ENCODE measurements around the gene ITGB5. TPM values are rescaled to one million over a fixed set of nuclear protein-coding genes. Genes with fewer than 3 reads are reported as not detected.

Gene ITGB5, protein sequence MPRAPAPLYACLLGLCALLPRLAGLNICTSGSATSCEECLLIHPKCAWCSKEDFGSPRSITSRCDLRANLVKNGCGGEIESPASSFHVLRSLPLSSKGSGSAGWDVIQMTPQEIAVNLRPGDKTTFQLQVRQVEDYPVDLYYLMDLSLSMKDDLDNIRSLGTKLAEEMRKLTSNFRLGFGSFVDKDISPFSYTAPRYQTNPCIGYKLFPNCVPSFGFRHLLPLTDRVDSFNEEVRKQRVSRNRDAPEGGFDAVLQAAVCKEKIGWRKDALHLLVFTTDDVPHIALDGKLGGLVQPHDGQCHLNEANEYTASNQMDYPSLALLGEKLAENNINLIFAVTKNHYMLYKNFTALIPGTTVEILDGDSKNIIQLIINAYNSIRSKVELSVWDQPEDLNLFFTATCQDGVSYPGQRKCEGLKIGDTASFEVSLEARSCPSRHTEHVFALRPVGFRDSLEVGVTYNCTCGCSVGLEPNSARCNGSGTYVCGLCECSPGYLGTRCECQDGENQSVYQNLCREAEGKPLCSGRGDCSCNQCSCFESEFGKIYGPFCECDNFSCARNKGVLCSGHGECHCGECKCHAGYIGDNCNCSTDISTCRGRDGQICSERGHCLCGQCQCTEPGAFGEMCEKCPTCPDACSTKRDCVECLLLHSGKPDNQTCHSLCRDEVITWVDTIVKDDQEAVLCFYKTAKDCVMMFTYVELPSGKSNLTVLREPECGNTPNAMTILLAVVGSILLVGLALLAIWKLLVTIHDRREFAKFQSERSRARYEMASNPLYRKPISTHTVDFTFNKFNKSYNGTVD
- total RNA-seq (100 to 1,000 TPM; 332 to 369 TPM), polyA plus RNA-seq (100 to 1,000 TPM; 101 to 251 TPM)
- long read RNA-seq, donor 1, full-length matches to known transcripts: 15 of 313 reads
- long read RNA-seq, donor 1, partial matches to known transcripts: 258 of 313 reads
- long read RNA-seq, donor 1, other reads (novel, unspliced or antisense): 40 of 313 reads
- long read RNA-seq, donor 2, full-length matches to known transcripts: 287 of 431 reads
- long read RNA-seq, donor 2, partial matches to known transcripts: 72 of 431 reads
- long read RNA-seq, donor 2, other reads (novel, unspliced or antisense): 72 of 431 reads

DNA sequence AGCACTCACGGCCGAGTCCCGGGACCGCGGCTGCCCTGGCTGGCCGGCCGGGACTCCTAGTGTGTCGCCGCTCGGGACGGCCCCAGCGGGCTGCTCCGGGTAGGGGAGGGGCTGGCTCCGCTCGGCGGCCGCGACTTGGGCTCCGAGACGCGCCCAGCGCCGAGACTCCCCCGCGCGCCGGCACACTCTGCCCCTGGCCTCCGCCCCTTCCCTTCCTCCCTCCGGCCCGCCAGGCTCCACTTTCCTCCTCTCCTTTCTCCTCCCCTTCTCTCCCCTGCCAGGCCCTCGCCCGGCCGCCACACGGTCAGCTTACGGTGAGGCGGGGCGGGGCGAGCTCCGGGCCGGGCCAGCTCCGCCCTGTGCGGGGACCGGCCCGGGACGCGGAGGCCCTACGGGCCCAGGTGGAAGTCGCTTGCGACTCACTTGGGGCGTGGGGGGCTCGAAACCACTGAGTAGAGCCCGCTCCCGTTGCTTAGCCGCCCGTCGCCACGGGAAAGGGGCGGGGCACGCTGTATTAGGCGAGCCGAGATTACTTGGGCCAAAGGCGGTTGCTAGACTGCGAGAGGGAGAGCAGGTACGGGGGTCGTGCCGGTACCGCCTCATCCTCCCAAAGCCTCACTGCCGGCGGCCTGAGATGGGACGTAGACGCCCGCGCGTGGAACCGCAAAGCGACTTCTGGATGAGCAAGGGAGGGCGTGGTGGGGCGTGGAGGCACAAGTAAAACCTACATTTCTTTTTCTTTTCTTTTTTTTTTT lies at the start of gene ITGB5:
Gene ITGB5 (minus strand): TSS at position 189 of the 755 bp plus-strand sequence. CDS start 365 bp downstream, outside the sequence.
- WGBS, 2 donors: 5 to 7% methylated on average over 52 to 78 of the region's 78 CpGs
- DNase-seq: peak; percentile 91 to 95
- H3K27me3 ChIP-seq (ENCODE audit: control insufficient read depth in 1 of 2, insufficient read depth in 2 of 2, low read length in 1 of 2): no peaks in the 10 kb centered on the region
- peak within 1 kb of the TSS; percentile 73 to 84 for H3K27ac ChIP-seq (ENCODE audit: low read depth in 1 of 2, low read length in 2 of 2)
- peak within 1 kb of the TSS; percentile 60 to 78 for H3K4me3 ChIP-seq (ENCODE audit: low read length in 2 of 2)
- intact Hi-C loops (cut with DNase I): loop anchor here (5.0 kb wide), 2 partner anchors 40 to 105 kb away; no protein-coding TSS in a partner anchor
- H3K36me3 ChIP-seq (ENCODE audit: control insufficient read depth in 1 of 2, insufficient read depth in 2 of 2, low read length in 1 of 2): no peaks in the 10 kb centered on the region
- H3K9me3 ChIP-seq (ENCODE audit: control insufficient read depth, low read length): no peaks in the 10 kb centered on the region
- ATAC-seq (ENCODE audit: low FRiP score): peak; percentile 88
- H3K4me1 ChIP-seq (ENCODE audit: control insufficient read depth in 1 of 2, insufficient read depth in 2 of 2, low read length in 2 of 2): peaks cover under 1 to 3% of the 10 kb centered on the region in 2 donors

DNA sequence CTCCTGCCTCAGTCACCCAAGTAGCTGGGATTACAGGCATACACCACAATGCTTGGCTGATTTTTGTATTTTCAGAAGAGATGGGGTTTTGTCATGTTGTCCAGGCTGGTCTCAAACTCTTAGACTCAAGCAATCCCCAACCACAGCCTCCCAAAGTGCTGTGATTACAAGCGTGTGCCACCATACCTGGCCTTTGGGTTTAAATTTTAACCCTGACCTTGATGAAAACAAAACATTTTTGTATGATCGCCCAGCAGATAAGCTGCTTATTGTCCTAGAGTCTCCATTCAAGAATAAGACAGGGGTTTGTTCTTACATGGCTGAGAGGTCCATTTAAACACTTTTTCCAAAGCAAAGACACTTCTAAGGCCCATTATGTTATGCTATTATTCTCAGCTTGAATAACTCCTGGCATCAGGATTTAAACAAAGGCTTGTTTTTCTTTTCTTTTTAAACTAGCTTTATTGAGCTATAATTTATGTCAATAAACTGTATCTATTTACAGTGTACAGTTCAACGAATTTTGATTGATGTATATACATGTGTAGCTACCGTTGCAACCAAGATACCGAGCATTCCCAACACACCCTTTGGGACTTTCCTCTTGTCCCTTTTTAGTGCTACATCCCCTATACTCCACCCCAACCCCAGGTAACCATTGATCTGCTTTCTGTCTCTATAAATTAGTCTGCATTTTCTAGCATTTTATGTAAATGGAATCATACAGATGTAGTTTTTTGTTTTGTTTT lies 48.8 kb upstream of the ITGB5 start:
- DNase-seq (no peak), ATAC-seq (ENCODE audit: low FRiP score) (no peak)
- Histone ChIP-seq H3K27ac (ENCODE audit: low read depth in 1 of 2, low read length in 2 of 2) (no peak overlapping the region), H3K36me3 (ENCODE audit: control insufficient read depth in 1 of 2, insufficient read depth in 2 of 2, low read length in 1 of 2) (no peaks in the 10 kb centered on the region), H3K27me3 (ENCODE audit: control insufficient read depth in 1 of 2, insufficient read depth in 2 of 2, low read length in 1 of 2) (no peaks in the 10 kb centered on the region), H3K9me3 (ENCODE audit: control insufficient read depth, low read length) (no peaks in the 10 kb centered on the region), H3K4me1 (ENCODE audit: control insufficient read depth in 1 of 2, insufficient read depth in 2 of 2, low read length in 2 of 2) (no peaks in the 10 kb centered on the region), H3K4me3 (ENCODE audit: low read length in 2 of 2) (no peak overlapping the region)
- 78 to 81% methylated on average over 5 of the region's 5 CpGs for WGBS, 2 donors
- intact Hi-C loops (cut with DNase I): loop anchor here in 1 of 2 donors (10.0 kb wide), 1 partner anchor 499 kb away; no protein-coding TSS in a partner anchor

DNA sequence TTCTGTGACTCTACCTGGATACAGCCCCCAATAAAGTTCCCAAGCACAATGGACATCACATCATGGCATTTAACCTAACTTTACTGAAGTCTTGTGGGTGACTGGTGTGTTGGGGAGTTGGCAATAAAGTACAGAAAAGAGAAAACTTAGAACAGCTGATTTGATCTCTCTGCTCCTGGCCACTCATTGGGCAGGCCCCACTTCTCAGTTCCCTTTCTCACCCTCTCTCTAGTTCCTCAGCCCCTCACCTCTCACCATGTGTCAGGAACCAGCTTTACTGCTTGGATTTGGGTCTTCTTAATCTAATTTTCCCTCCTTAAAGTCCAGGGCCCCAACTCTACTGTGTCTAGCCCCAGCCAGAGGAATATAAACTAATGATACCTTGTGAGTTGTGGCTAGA lies 48.1 kb upstream of the ITGB5 start:
- Histone ChIP-seq H3K27ac (ENCODE audit: low read depth in 1 of 2, low read length in 2 of 2) (no peak overlapping the region), H3K27me3 (ENCODE audit: control insufficient read depth in 1 of 2, insufficient read depth in 2 of 2, low read length in 1 of 2) (no peaks in the 10 kb centered on the region), H3K36me3 (ENCODE audit: control insufficient read depth in 1 of 2, insufficient read depth in 2 of 2, low read length in 1 of 2) (no peaks in the 10 kb centered on the region), H3K4me3 (ENCODE audit: low read length in 2 of 2) (no peak overlapping the region), H3K9me3 (ENCODE audit: control insufficient read depth, low read length) (no peaks in the 10 kb centered on the region), H3K4me1 (ENCODE audit: control insufficient read depth in 1 of 2, insufficient read depth in 2 of 2, low read length in 2 of 2) (no peaks in the 10 kb centered on the region)
- intact Hi-C loops (cut with DNase I): loop anchor here in 1 of 2 donors (10.0 kb wide), 1 partner anchor 500 kb away; no protein-coding TSS in a partner anchor
- ATAC-seq (ENCODE audit: low FRiP score) (no peak), DNase-seq (no peak)

DNA sequence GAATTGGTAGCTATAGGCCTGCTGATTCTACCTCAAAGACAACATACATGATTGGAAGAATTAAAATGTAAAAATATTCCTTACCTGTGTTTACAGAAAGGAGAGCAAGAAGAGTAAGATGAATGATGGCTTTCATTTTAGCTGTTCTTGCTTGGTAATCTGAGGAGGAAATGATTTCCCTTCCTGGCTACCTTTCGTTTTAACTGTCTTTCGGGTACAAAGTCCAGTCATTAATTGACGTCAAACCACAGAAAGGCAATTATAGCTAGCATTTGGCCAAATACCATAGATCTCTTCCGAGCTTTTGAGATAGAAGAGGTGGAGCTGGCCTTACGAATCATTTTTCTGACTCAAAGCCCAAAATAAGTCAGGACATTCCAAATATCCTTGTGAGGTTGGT lies 47.4 kb upstream of the ITGB5 start, which contains the start of gene MUC13:
Gene MUC13 (minus strand): TSS at position 175 of the 400 bp plus-strand sequence. CDS start 39 bp downstream, at position 136.
- 86 to 89% methylated on average over 5 of the region's 5 CpGs for WGBS, 2 donors
- DNase-seq (no peak), ATAC-seq (ENCODE audit: low FRiP score) (no peak)
- Histone ChIP-seq H3K27ac (ENCODE audit: low read depth in 1 of 2, low read length in 2 of 2) (no peak within 1 kb of the TSS), H3K36me3 (ENCODE audit: control insufficient read depth in 1 of 2, insufficient read depth in 2 of 2, low read length in 1 of 2) (no peaks in the 10 kb centered on the region), H3K9me3 (ENCODE audit: control insufficient read depth, low read length) (no peaks in the 10 kb centered on the region), H3K4me3 (ENCODE audit: low read length in 2 of 2) (no peak within 1 kb of the TSS), H3K4me1 (ENCODE audit: control insufficient read depth in 1 of 2, insufficient read depth in 2 of 2, low read length in 2 of 2) (no peaks in the 10 kb centered on the region), H3K27me3 (ENCODE audit: control insufficient read depth in 1 of 2, insufficient read depth in 2 of 2, low read length in 1 of 2) (no peaks in the 10 kb centered on the region)
- intact Hi-C loops (cut with DNase I): loop anchor here in 1 of 2 donors (10.0 kb wide), 1 partner anchor 500 kb away; no protein-coding TSS in a partner anchor

DNA sequence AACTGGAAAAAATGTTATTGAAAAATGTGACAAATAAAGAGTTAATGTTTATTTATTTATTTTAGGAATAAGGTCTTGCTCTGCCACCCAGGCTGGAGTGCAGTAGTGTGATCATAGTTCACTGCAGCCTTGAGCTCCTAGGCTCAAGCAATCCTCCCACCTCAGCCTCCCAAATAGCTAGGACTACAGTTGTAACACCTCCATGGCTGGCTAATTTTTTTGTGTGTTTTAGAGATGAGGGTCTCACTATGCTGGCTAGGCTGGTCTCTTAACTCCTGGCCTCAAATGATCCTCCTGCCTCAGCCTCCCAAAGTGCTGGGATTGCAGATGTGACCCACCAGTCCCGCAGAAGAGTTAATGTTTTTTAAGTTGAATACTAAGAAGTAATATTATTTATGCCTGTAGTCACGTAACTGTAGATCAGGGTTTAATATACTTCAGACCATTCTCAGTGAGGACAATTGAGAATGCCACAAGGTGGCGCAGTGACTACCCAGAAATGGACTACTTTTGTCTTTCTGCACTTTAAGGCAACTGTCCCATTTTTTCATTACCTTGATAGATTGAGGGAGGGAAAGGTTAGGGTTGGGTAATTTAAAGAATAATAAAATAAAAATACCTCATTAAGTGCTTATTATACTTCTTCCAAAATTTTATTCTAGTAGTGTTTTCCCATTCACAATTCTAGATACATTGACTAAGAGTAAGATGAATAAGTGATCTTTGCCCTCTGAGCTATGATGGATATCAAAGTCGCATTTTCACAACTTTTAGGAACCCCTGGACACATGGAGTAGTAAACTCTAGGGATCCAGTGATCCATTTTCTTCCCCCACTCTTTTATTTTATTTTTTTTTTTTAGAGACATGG lies 41.4 kb upstream of the ITGB5 start:
- H3K27me3 ChIP-seq (ENCODE audit: control insufficient read depth in 1 of 2, insufficient read depth in 2 of 2, low read length in 1 of 2): no peaks in the 10 kb centered on the region
- H3K36me3 ChIP-seq (ENCODE audit: control insufficient read depth in 1 of 2, insufficient read depth in 2 of 2, low read length in 1 of 2): no peaks in the 10 kb centered on the region
- no peak overlapping the region for H3K4me3 ChIP-seq (ENCODE audit: low read length in 2 of 2)
- no peak overlapping the region for H3K27ac ChIP-seq (ENCODE audit: low read depth in 1 of 2, low read length in 2 of 2)
- WGBS, 2 donors: 20 to 26% methylated on average over 4 of the region's 4 CpGs
- no peak for ATAC-seq (ENCODE audit: low FRiP score)
- DNase-seq: peak in 1 of 2 donors; percentile 76
- no peaks in the 10 kb centered on the region for H3K9me3 ChIP-seq (ENCODE audit: control insufficient read depth, low read length)
- H3K4me1 ChIP-seq (ENCODE audit: control insufficient read depth in 1 of 2, insufficient read depth in 2 of 2, low read length in 2 of 2): no peaks in the 10 kb centered on the region
- intact Hi-C loops (cut with DNase I): loop anchor here (5.0 to 10.0 kb wide), 3 partner anchors 234 to 656 kb away; no protein-coding TSS in a partner anchor

DNA sequence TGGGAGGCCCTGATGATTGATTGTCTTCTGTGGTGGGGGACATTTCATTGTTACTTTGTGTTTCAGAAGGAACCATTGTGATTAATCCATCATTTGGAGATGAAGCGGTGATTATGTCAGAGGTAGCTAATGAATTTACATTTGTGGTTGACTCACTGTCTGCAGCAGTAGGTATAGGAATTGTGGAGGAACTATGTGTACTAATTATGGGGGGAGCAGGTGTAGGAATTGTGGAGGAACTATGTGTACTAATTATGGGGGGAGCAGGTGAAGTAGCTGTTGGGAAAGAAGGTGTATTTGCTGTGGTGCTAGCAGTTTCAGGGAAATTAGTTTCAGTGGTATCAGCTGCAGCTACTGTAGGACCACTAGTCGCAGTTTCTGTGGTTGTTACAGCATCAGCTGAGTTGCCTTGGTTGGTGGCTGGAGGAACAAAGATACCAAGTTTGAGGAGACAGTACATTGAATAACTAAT lies 40.4 kb upstream of the ITGB5 start:
- intact Hi-C loops (cut with DNase I): loop anchor here (5.0 to 10.0 kb wide), 3 partner anchors 235 to 657 kb away; no protein-coding TSS in a partner anchor
- DNase-seq: no peak

More for the DNA sequence above, 40.4 kb upstream of the ITGB5 start:
- no peak overlapping the region for H3K4me3 ChIP-seq (ENCODE audit: low read length in 2 of 2)
- no peaks in the 10 kb centered on the region for H3K9me3 ChIP-seq (ENCODE audit: control insufficient read depth, low read length)
- no peak overlapping the region for H3K27ac ChIP-seq (ENCODE audit: low read depth in 1 of 2, low read length in 2 of 2)
- H3K27me3 ChIP-seq (ENCODE audit: control insufficient read depth in 1 of 2, insufficient read depth in 2 of 2, low read length in 1 of 2): no peaks in the 10 kb centered on the region
- H3K4me1 ChIP-seq (ENCODE audit: control insufficient read depth in 1 of 2, insufficient read depth in 2 of 2, low read length in 2 of 2): no peaks in the 10 kb centered on the region
- H3K36me3 ChIP-seq (ENCODE audit: control insufficient read depth in 1 of 2, insufficient read depth in 2 of 2, low read length in 1 of 2): no peaks in the 10 kb centered on the region
- WGBS, 2 donors: 95 to 97% methylated on average over 2 of the region's 2 CpGs
- no peak for ATAC-seq (ENCODE audit: low FRiP score)
